Keratinocyte (primary cell): ENCODE measurements around the gene C20orf144. TPM values are rescaled to one million over a fixed set of nuclear protein-coding genes. Genes with fewer than 3 reads are reported as not detected.

Experiments
- DNase-seq: peaks from one replicate; pipeline ENCODE4 v3.0.0-alpha.2; 2011; ENCODE audit warnings: low read depth, missing footprints, low spot score
- FAIRE-seq: peaks from 2 replicates; lab custom pipeline; 2011; peaks lifted over from hg19 to GRCh38; lab: Jason Lieb, UNC
- H2AFZ ChIP-seq: 2 replicates; pipeline ENCODE4 v1.6.0; 2012; ENCODE audit warnings: low read length, control low read depth, inconsistent platforms; ENCODE audit not compliant: control insufficient read depth
- H3K27ac ChIP-seq: 2 replicates; pipeline ENCODE4 v1.5.1; 2011; ENCODE audit warnings: low read length; ENCODE audit not compliant: control insufficient read depth, insufficient read depth
- H3K27me3 ChIP-seq: 3 replicates; pipeline ENCODE4 v1.6.0; 2011; ENCODE audit warnings: low read length; ENCODE audit not compliant: control insufficient read depth, insufficient read depth; ENCODE audit errors: extremely low read depth
- H3K36me3 ChIP-seq, 2 experiments: 2 replicates in 1 of 2; 3 replicates in 1 of 2; pipeline ENCODE4 v1.5.1; 2011; ENCODE audit warnings: low read length in 2 of 2, mild to moderate bottlenecking in 1 of 2; ENCODE audit not compliant: control insufficient read depth in 2 of 2, insufficient read depth in 2 of 2; ENCODE audit errors: extremely low read depth in 1 of 2
- H3K4me1 ChIP-seq: 3 replicates; pipeline ENCODE4 v1.5.1; 2011; ENCODE audit warnings: low read length; ENCODE audit not compliant: control insufficient read depth, insufficient read depth; ENCODE audit errors: extremely low read depth
- H3K4me2 ChIP-seq: 3 replicates; pipeline ENCODE4 v1.6.0; 2011; ENCODE audit warnings: low read depth, low read length; ENCODE audit not compliant: control insufficient read depth, insufficient read depth; ENCODE audit errors: extremely low read depth
- H3K4me3 ChIP-seq, 3 experiments: fragments of 200-600 bp in 1 of 3; sonication (generic) in 1 of 3; 2 replicates in 2 of 3; 3 replicates in 1 of 3; pipeline ENCODE4 v1.5.1; 2011 to 2016; ENCODE audit warnings: low read length in 3 of 3, mild to moderate bottlenecking in 3 of 3, control low read depth in 2 of 3, inconsistent platforms in 1 of 3, low read depth in 1 of 3, mixed read lengths in 1 of 3, mixed run types in 1 of 3, moderate library complexity in 1 of 3; ENCODE audit not compliant: control insufficient read depth in 2 of 3, insufficient read depth in 2 of 3; ENCODE audit errors: extremely low read depth in 1 of 3
- H3K79me2 ChIP-seq: 2 replicates; pipeline ENCODE4 v1.6.0; 2012; ENCODE audit warnings: low read length; ENCODE audit not compliant: control insufficient read depth, insufficient read depth
- H3K9ac ChIP-seq: 3 replicates; pipeline ENCODE4 v1.6.0; 2011; ENCODE audit warnings: low read length; ENCODE audit not compliant: control insufficient read depth, insufficient read depth; ENCODE audit errors: extremely low read depth
- H3K9me1 ChIP-seq: 3 replicates; pipeline ENCODE4 v1.6.0; 2011; ENCODE audit warnings: low read length; ENCODE audit not compliant: control insufficient read depth, insufficient read depth; ENCODE audit errors: extremely low read depth
- H3K9me3 ChIP-seq: 2 replicates; pipeline ENCODE4 v1.5.1; 2012; ENCODE audit warnings: low read depth, low read length; ENCODE audit not compliant: control insufficient read depth
- H4K20me1 ChIP-seq: 3 replicates; pipeline ENCODE4 v1.6.0; 2011; ENCODE audit warnings: low read length; ENCODE audit not compliant: control insufficient read depth, insufficient read depth; ENCODE audit errors: extremely low read depth
- CTCF ChIP-seq, 3 experiments: IDR thresholded peaks in 1 of 3; conservative IDR thresholded peaks in 1 of 3; optimal IDR thresholded peaks in 1 of 3; 2 replicates in 2 of 3; 3 replicates in 1 of 3; pipeline versions ENCODE3 to v1.5.1; 2011; ENCODE audit warnings: low read length in 3 of 3, mild to moderate bottlenecking in 3 of 3, moderate library complexity in 2 of 3, control low read depth in 1 of 3, inconsistent platforms in 1 of 3; ENCODE audit not compliant: insufficient read depth in 2 of 3; ENCODE audit errors: extremely low read depth in 1 of 3
- EZH2 ChIP-seq: IDR thresholded peaks from one replicate; pipeline ENCODE4 v1.6.1; 2012; ENCODE audit warnings: inconsistent platforms, mild to moderate bottlenecking, low read length, moderate library complexity
- dilution Hi-C: fragments of 300-500 bp; cut with MboI; formaldehyde crosslinking; loops from one replicate; pipeline ENCODE4 v1.7.0; 2020; ENCODE audit warnings: low sequenced_read_pairs; ENCODE audit not compliant: extremely low pct_ligation_motif_present
- polyA minus RNA-seq, 3 experiments: library from RNA; depleted of rRNA, polyadenylated mRNA; stranded (reverse); fragments of >200 nt; gene quantifications; 1 replicate in 1 of 3; 2 replicates in 1 of 3; 3 replicates in 1 of 3; pipeline ENCODE4 v1.2.3, GENCODE V29; 2011
- polyA plus RNA-seq, 5 experiments: library from polyadenylated mRNA; depleted of rRNA in 3 of 5; stranded (reverse) in 3 of 5; stranded (forward) in 1 of 5; unstranded in 1 of 5; fragments of >200 nt; gene quantifications; 1 replicate in 1 of 5; 2 replicates in 3 of 5; 3 replicates in 1 of 5; pipeline versions ENCODE4 v1.2.1 to v1.2.3, GENCODE V29; 2011 to 2012; ENCODE audit warnings: missing spikeins in 2 of 5, low read depth in 1 of 5, low replicate concordance in 1 of 5

Gene C20orf144
- polyA plus RNA-seq = 0.02 to 0.03 TPM in 2 of 3 replicates, not detected in the other
- not detected for polyA plus RNA-seq (2011; ENCODE audit: low read depth)
- polyA plus RNA-seq (2011; cell fraction: cytosol; rRNA removed) = not detected in 2 replicates
- polyA plus RNA-seq (2011; cell fraction: nucleus; rRNA removed) = 0.09 TPM in 1 of 2 replicates, not detected in the other
- 0.05 and 0.08 TPM in 2 replicates for polyA plus RNA-seq (2012; ENCODE audit: low replicate concordance)
- not detected in 3 replicates for polyA minus RNA-seq
- polyA minus RNA-seq (2011; cell fraction: cytosol; rRNA and poly(A)+ RNA removed) = not detected
- polyA minus RNA-seq (2011; cell fraction: nucleus; rRNA and poly(A)+ RNA removed) = not detected in 2 replicates

GRCh38 chr20:33662172-33662571 is at the start of gene C20orf144:
TSS of gene C20orf144 (plus strand) at chr20:33662327. CDS start at chr20:33662346, 19 bp downstream.
- dilution Hi-C loops = no loop called here
- no peaks in the 10 kb centered on the region for H3K79me2 ChIP-seq
- H3K9ac ChIP-seq = peak within 1 kb of the TSS; percentile 78
- H3K4me1 ChIP-seq = peaks cover 20% of the 10 kb centered on the region
- no peaks in the 10 kb centered on the region for H3K9me3 ChIP-seq
- FAIRE-seq (no peak), DNase-seq (no peak)
- TF ChIP-seq EZH2 = no peak
- no peak for TF ChIP-seq CTCF (optimal IDR thresholded peaks at IDR 0.05 in 1 of 3, IDR thresholded peaks at IDR 0.05 in 1 of 3, conservative IDR thresholded peaks at IDR 0.05 in 1 of 3; ENCODE audit: extremely low read depth in 1 of 3, insufficient read depth in 2 of 3, low read length in 3 of 3)
- H3K9me1 ChIP-seq = no peaks in the 10 kb centered on the region
- peak within 1 kb of the TSS; percentile 97 for H3K4me2 ChIP-seq
- no peaks in the 10 kb centered on the region for H4K20me1 ChIP-seq
- H3K27ac ChIP-seq = peak within 1 kb of the TSS; percentile 43
- no peaks in the 10 kb centered on the region for H3K27me3 ChIP-seq
- peak within 1 kb of the TSS; percentile 81 for H2AFZ ChIP-seq
- no peaks in the 10 kb centered on the region for H3K36me3 ChIP-seq
- peak within 1 kb of the TSS; percentile 76 to 85 (median 78) for H3K4me3 ChIP-seq

GRCh38 chr20:33621717-33622400 is 40.3 kb upstream of the C20orf144 start:
- DNase-seq = no peak
- peaks cover 9 to 12% of the 10 kb centered on the region in 2 experiments for H3K36me3 ChIP-seq
- dilution Hi-C loops = no loop called here

More at GRCh38 chr20:33621717-33622400, 40.3 kb upstream of the C20orf144 start:
- FAIRE-seq = no peak
- TF ChIP-seq CTCF (optimal IDR thresholded peaks at IDR 0.05 in 1 of 3, IDR thresholded peaks at IDR 0.05 in 1 of 3, conservative IDR thresholded peaks at IDR 0.05 in 1 of 3; ENCODE audit: extremely low read depth in 1 of 3, insufficient read depth in 2 of 3, low read length in 3 of 3) (no peak), EZH2 (no peak)
- no peak overlapping the region for H3K4me2 ChIP-seq
- no peak overlapping the region for H3K9ac ChIP-seq
- H3K4me1 ChIP-seq = no peaks in the 10 kb centered on the region
- no peaks in the 10 kb centered on the region for H4K20me1 ChIP-seq
- H3K4me3 ChIP-seq = no peak overlapping the region
- no peak overlapping the region for H2AFZ ChIP-seq
- H3K27me3 ChIP-seq = no peaks in the 10 kb centered on the region
- H3K9me1 ChIP-seq = no peaks in the 10 kb centered on the region
- H3K9me3 ChIP-seq = no peaks in the 10 kb centered on the region
- no peaks in the 10 kb centered on the region for H3K79me2 ChIP-seq
- no peak overlapping the region for H3K27ac ChIP-seq
